Activated T-cell treated with anti-CD3 and anti-CD28 coated beads, Interleukin-2, amount 50 U/mL, for 4 hours (primary cell): ENCODE results near the gene PRSS38. TPM values are rescaled to one million over a fixed set of nuclear protein-coding genes. Genes with fewer than 3 reads are reported as not detected.

Source experiments
- ATAC-seq, 2 donors: fragments of 200-7000 bp; cut with Tn5 transposase; one replicate each; pipeline ENCODE4 v1.10.0; 2021
- DNase-seq: peaks from one replicate; pipeline ENCODE4 v3.0.0-alpha.2; 2020
- H3K27me3 Mint-ChIP-seq: one replicate; pipeline ENCODE4 v1.8.0; 2021; ENCODE audit warnings: low read depth, mixed read lengths
- H3K36me3 Mint-ChIP-seq: one replicate; pipeline ENCODE4 v1.8.0; 2022; ENCODE audit warnings: mixed read lengths; ENCODE audit not compliant: insufficient read depth
- H3K4me1 Mint-ChIP-seq: one replicate; pipeline ENCODE4 v1.8.0; 2021; ENCODE audit warnings: low read depth, mixed read lengths
- H3K4me3 Mint-ChIP-seq: one replicate; pipeline ENCODE4 v1.8.0; 2021; ENCODE audit warnings: mild to moderate bottlenecking, moderate library complexity, mixed read lengths
- H3K9me3 Mint-ChIP-seq: one replicate; pipeline ENCODE4 v1.8.0; 2021; ENCODE audit warnings: mixed read lengths
- total RNA-seq, 3 donors: library from RNA; stranded (reverse); gene quantifications; one replicate each; pipeline ENCODE4 v1.2.1, GENCODE V29; 2021

PRSS38 gene
- total RNA-seq, 3 donors from 2014 or later: not detected

DNA sequence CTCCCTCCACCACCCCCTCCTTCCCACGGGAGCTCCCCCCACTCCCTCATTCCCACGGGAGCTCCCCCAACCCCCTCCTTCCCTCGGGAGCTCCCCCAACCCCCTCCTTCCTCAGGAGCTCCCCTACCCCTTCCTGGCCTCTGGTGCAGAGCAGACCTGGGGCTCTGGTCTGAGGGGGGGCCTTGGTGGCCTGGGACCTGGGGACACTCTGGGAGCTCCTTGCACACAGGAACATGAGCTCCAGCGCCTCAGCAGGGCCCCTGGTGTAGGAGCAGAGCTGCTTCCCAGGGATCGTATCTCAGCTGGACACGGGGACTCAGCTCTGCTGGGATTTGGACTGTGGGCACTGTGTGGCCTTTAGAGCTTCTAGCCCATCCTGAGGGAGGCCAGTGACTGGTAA is 19.7 kb upstream of the PRSS38 start:
- DNase-seq (no peak), ATAC-seq (no peak)
- H3K4me1 Mint-ChIP-seq: no peaks in the 10 kb centered on the region
- no peaks in the 10 kb centered on the region for H3K27me3 Mint-ChIP-seq
- H3K9me3 Mint-ChIP-seq: no peaks in the 10 kb centered on the region
- no peak overlapping the region for H3K4me3 Mint-ChIP-seq
- no peaks in the 10 kb centered on the region for H3K36me3 Mint-ChIP-seq

GRCh38 chr1:227796359-227796915 is 19.0 kb upstream of the PRSS38 start:
- no peak overlapping the region for H3K4me3 Mint-ChIP-seq
- ATAC-seq: no peak
- no peaks in the 10 kb centered on the region for H3K27me3 Mint-ChIP-seq
- H3K9me3 Mint-ChIP-seq: no peaks in the 10 kb centered on the region
- H3K4me1 Mint-ChIP-seq: no peaks in the 10 kb centered on the region
- DNase-seq: no peak
- no peaks in the 10 kb centered on the region for H3K36me3 Mint-ChIP-seq

- no peak for ATAC-seq
- Mint-ChIP-seq H3K4me1 (no peaks in the 10 kb centered on the region), H3K27me3 (no peaks in the 10 kb centered on the region), H3K36me3 (no peaks in the 10 kb centered on the region), H3K4me3 (no peak overlapping the region), H3K9me3 (no peaks in the 10 kb centered on the region)
- DNase-seq: no peak
Observed at GRCh38 chr1:227797144-227797543, 18.3 kb upstream of the PRSS38 start.

DNA sequence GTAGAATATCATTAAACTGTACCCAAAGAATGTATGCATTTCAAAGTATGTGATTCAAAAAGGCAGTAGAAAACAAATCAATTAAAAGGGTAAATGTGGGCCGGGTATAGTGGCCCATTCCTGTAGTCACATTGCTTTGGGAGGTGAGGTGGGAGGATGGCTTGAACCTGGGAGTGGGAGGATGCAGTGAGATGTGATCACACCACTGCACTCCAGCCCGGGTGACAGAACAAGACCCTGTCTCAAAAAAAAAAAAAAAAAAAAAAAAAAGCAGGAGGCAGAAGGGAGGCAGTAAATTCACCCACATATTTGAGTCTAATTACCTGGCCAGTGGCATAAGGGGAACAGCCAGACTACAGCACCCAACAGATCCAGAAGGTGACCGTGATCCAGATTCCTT is 17.9 kb upstream of the PRSS38 start:
- DNase-seq: no peak
- H3K36me3 Mint-ChIP-seq: no peaks in the 10 kb centered on the region
- H3K27me3 Mint-ChIP-seq: no peaks in the 10 kb centered on the region
- H3K4me1 Mint-ChIP-seq: no peaks in the 10 kb centered on the region
- no peak overlapping the region for H3K4me3 Mint-ChIP-seq
- no peaks in the 10 kb centered on the region for H3K9me3 Mint-ChIP-seq
- ATAC-seq: no peak

DNA sequence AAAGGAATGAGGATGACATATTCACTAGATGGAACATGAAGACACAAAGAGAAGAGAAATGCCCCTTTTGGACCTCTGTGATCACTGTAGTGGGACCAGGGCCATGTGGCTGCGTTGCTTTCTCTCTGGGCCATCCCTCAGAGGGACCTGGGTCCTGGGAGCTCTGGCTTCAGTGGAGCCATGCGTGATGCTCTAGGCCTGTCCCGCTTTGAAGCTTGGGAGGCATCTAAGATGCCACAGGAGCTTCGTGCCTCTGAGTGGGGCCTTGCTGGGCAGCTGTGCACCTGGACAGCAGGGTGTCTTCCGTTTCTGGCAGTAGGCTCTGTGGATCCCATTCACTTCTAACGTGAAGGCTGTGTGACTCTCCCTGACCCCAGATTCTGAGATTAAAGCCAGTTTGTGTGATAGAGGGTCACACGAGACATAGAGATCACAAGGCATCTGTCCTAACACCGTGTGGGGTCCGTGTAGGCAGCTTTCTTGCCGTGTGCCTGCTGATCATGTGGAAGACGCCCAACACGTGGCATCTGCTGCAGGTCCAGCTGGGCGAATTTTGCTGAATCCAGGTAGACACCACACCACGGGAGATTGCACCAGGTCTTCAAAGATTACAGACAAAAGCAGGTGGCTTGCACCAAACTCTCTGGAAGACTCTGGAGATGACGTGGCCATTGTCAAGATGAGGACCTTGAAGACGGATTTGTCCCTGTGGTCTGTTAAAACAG is 17.2 kb upstream of the PRSS38 start:
- ATAC-seq: no peak
- no peak overlapping the region for H3K4me3 Mint-ChIP-seq

DNA sequence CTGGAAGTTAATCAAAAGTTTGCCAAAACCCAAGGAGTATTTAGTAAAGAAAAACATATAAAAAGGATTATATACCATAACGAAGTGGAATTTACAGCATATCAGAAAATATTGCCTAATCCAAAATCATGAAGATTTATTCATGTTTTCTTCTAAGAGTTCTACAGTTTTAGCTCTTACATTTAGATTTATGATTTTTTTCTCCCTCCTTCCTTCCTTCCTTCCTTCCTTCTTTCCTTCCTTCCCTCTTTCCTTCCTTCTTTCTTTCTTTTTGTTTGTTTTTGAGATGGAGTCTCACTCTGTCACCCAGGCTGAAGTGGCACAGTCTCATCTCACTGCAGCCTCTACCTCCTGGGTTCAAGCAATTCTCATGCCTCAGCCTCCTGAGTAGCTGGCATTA is 15.7 kb upstream of the PRSS38 start:
- H3K36me3 Mint-ChIP-seq: no peaks in the 10 kb centered on the region

More for the DNA sequence above, 17.2 kb upstream of the PRSS38 start:
- H3K4me1 Mint-ChIP-seq: no peaks in the 10 kb centered on the region
- no peak for DNase-seq
- no peaks in the 10 kb centered on the region for H3K36me3 Mint-ChIP-seq
- H3K9me3 Mint-ChIP-seq: no peaks in the 10 kb centered on the region
- peaks cover 3% of the 10 kb centered on the region for H3K27me3 Mint-ChIP-seq

DNA sequence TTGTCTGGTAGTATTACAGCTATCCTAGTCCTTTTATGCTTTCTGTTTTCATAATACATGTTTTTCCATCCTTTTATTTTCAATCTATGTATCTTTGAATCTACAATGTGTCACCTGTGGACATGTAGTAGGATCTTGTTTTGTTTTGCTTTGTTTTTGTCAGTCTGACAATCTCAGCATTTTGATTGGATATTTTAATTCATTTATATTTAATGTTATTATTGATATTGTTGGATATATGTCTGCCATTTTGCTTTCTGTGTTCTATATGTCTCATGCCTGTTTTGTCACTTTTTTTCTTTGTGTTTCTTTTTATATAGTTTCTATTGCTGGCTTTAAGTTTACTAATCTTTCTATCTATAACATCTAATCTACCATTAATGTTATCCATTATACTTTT is 11.5 kb upstream of the PRSS38 start:
- Mint-ChIP-seq H3K27me3 (peaks cover 15% of the 10 kb centered on the region), H3K4me3 (no peak overlapping the region), H3K4me1 (peaks cover 6% of the 10 kb centered on the region), H3K36me3 (no peaks in the 10 kb centered on the region), H3K9me3 (peaks cover 5% of the 10 kb centered on the region)
- no peak for ATAC-seq
- no peak for DNase-seq

More for the DNA sequence above, 15.7 kb upstream of the PRSS38 start:
- Mint-ChIP-seq H3K4me3 (no peak overlapping the region), H3K4me1 (no peaks in the 10 kb centered on the region), H3K9me3 (peaks cover 5% of the 10 kb centered on the region), H3K27me3 (peaks cover 12% of the 10 kb centered on the region)
- ATAC-seq (no peak), DNase-seq (no peak)

DNA sequence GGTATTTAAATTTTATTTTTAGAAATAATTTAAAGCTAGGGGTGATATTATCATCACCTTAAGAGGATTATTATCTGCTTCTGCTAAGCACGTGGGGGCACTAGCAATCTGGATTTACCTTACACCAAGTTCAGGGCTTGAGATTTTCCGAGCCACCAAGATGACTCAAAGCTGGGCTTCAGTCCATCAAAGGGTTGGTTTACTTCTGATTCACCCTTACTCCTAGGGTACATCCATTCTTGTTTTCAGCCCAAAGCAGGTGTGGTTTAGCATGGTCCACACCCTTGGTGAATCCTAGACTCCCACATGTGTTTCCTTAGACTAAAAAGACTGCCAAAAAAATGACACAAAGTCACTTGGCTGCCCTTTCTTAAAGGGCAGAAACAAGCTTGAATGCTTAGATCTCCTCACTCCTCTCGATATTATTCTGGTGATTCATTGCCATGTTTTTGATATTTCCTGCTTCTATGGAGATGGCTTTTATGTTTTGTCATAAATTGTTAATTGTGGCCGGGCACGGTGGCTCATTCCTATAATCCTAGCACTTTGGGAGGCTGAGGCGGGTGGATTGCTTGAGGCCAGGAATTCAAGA is 9.8 kb upstream of the PRSS38 start:
- ATAC-seq: no peak
- no peak for DNase-seq
- peaks cover 5% of the 10 kb centered on the region for H3K9me3 Mint-ChIP-seq
- peaks cover 9% of the 10 kb centered on the region for H3K4me1 Mint-ChIP-seq
- no peak overlapping the region for H3K4me3 Mint-ChIP-seq
- H3K27me3 Mint-ChIP-seq: peaks cover 15% of the 10 kb centered on the region
- H3K36me3 Mint-ChIP-seq: no peaks in the 10 kb centered on the region

DNA sequence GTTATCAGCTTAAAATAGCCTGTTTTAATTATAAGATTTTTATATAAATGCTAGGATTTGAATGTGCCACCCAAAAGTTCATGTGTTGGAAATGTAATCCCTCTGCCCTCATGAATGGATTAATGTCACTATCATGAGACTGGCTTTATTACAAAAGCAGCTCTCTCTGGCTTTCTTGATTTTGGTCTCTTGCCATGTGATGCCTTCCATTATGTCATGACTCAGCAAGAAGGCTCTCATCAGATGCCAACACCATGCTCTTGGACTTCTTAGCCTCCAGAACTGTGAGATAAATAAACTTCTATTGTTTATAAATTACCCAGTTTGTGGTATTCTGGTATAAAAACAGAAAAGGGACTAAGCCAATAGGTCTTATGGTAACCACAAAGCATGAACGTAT is 6.9 kb upstream of the PRSS38 start:
- peaks cover 18% of the 10 kb centered on the region for H3K9me3 Mint-ChIP-seq
- peaks cover 9% of the 10 kb centered on the region for H3K27me3 Mint-ChIP-seq
- H3K36me3 Mint-ChIP-seq: no peaks in the 10 kb centered on the region
- no peak for ATAC-seq
- peaks cover 9% of the 10 kb centered on the region for H3K4me1 Mint-ChIP-seq
- DNase-seq: no peak
- no peak overlapping the region for H3K4me3 Mint-ChIP-seq

DNA sequence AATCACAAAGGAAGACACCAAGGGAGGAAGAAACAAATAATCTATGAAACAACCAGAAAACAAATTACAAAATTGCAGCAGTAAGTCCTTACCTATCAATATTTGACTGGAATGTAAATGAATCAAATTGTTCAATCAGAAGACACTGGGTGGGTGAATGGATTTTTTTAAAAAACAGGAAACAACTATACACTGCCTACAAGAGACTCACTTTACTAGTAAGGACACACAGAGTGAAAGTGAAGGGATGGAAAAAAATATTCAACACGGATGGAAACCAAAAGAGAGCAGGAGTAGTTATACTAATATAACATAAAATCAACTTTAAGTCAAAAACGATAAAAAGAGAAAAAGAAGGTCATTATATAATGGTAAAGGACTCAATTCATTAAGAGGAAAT is 6.4 kb upstream of the PRSS38 start:
- peaks cover 18% of the 10 kb centered on the region for H3K9me3 Mint-ChIP-seq
- H3K4me1 Mint-ChIP-seq: peaks cover 9% of the 10 kb centered on the region
- ATAC-seq (no peak), DNase-seq (no peak)
- H3K36me3 Mint-ChIP-seq: no peaks in the 10 kb centered on the region
- no peak overlapping the region for H3K4me3 Mint-ChIP-seq
- H3K27me3 Mint-ChIP-seq: peaks cover 9% of the 10 kb centered on the region

DNA sequence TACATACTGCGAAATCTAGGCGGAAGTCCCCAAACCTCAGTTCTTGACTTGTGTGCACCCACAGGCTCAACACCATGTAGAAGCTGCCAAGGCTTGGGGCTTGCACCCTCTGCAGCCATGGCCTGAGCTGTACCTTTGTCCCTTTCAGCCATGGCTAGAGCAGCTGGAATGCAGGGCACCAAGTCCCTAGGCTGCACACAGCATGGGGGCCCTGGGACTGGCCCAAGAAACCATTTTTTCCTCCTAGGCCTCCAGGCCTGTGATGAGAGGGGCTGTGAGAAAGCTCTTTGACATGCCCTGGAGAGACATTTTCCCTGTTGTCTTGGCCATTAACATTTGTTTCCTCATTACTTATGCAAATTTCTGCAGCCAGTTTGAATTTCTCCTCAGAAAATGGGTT is 1.5 kb upstream of the PRSS38 start:
- Mint-ChIP-seq H3K4me3 (no peak overlapping the region), H3K36me3 (peaks cover 1% of the 10 kb centered on the region), H3K4me1 (peaks cover 3% of the 10 kb centered on the region), H3K27me3 (no peaks in the 10 kb centered on the region), H3K9me3 (peaks cover 19% of the 10 kb centered on the region)
- DNase-seq (no peak), ATAC-seq (no peak)

GRCh38 chr1:227816750-227817446 is 1.4 kb downstream of the PRSS38 start:
- H3K36me3 Mint-ChIP-seq: peaks cover 1% of the 10 kb centered on the region
- no peaks in the 10 kb centered on the region for H3K4me1 Mint-ChIP-seq
- no peaks in the 10 kb centered on the region for H3K27me3 Mint-ChIP-seq
- no peak overlapping the region for H3K4me3 Mint-ChIP-seq
- peaks cover 27% of the 10 kb centered on the region for H3K9me3 Mint-ChIP-seq
- DNase-seq: no peak
- no peak for ATAC-seq

- Mint-ChIP-seq H3K4me1 (peaks cover 13% of the 10 kb centered on the region), H3K36me3 (no peaks in the 10 kb centered on the region), H3K27me3 (peaks cover 7% of the 10 kb centered on the region), H3K4me3 (no peak overlapping the region), H3K9me3 (peaks cover 20% of the 10 kb centered on the region)
- DNase-seq (no peak), ATAC-seq (no peak)
Observed at GRCh38 chr1:227823537-227823936, 8.1 kb downstream of the PRSS38 start.

GRCh38 chr1:227824204-227824603 is 8.7 kb downstream of the PRSS38 start:
- DNase-seq (no peak), ATAC-seq (no peak)
- no peak overlapping the region for H3K4me3 Mint-ChIP-seq
- H3K27me3 Mint-ChIP-seq: peaks cover 7% of the 10 kb centered on the region
- peaks cover 17% of the 10 kb centered on the region for H3K4me1 Mint-ChIP-seq
- H3K36me3 Mint-ChIP-seq: peaks cover 1% of the 10 kb centered on the region
- peaks cover 24% of the 10 kb centered on the region for H3K9me3 Mint-ChIP-seq
